Neutrophil (primary cell): ENCODE measurements around the gene ZNF330.
A peak's percentile ranks its signal among the peaks of the same experiment; 100 is the strongest.
"Not testable (repeated sequence)": the region's sequence is repeated elsewhere in the genome, so short reads cannot be mapped to it uniquely, and the experiment has no call there.

Experiments
- H3K27ac ChIP-seq: fragments of 200-600 bp; sonication (generic); 2 replicates; pipeline ENCODE4 v1.5.1; 2016; ENCODE audit warnings: mild to moderate bottlenecking, moderate library complexity
- H3K27me3 ChIP-seq: fragments of 200-600 bp; sonication (generic); 2 replicates; pipeline ENCODE4 v1.6.0; 2016; ENCODE audit warnings: mild to moderate bottlenecking
- H3K36me3 ChIP-seq: fragments of 200-600 bp; sonication (generic); 2 replicates; pipeline ENCODE4 v1.5.1; 2017
- H3K4me1 ChIP-seq, 2 experiments: fragments of 200-600 bp in 1 of 2; sonication (generic) in 1 of 2; 1 replicate in 1 of 2; 2 replicates in 1 of 2; pipeline versions ENCODE4 v1.5.1 to v1.6.1; 2013 to 2016; ENCODE audit warnings: low read depth in 1 of 2, low read length in 1 of 2, mild to moderate bottlenecking in 1 of 2, moderate library complexity in 1 of 2; ENCODE audit not compliant: control insufficient read depth in 1 of 2, insufficient read depth in 1 of 2
- H3K4me3 ChIP-seq, 2 experiments: fragments of 200-600 bp in 1 of 2; sonication (generic) in 1 of 2; 1 replicate in 1 of 2; 2 replicates in 1 of 2; pipeline ENCODE4 v1.5.1; 2013 to 2016; ENCODE audit warnings: low read depth in 1 of 2, low read length in 1 of 2, mild to moderate bottlenecking in 1 of 2, moderate library complexity in 1 of 2
- H3K9me3 ChIP-seq: fragments of 200-600 bp; sonication (generic); 2 replicates; pipeline ENCODE4 v1.5.1; 2016
- TF ChIP-seq, protein P1 (sequence below): fragments of 200-600 bp; sonication (generic); IDR thresholded peaks from 2 replicates; pipeline ENCODE4 v1.5.1; 2016; ENCODE audit warnings: antibody characterized with exemption

The ZNF330 gene

GRCh38 chr4:141220691-141221659, at the start of gene ZNF330:
Gene ZNF330 (plus strand): TSS chr4:141220895. CDS start chr4:141222372, 1,477 bp downstream.
- peaks cover 7 to 10% of the 10 kb centered on the region in 2 experiments for H3K4me1 ChIP-seq
- no peaks in the 10 kb centered on the region for H3K9me3 ChIP-seq
- H3K4me3 ChIP-seq: peak within 1 kb of the TSS; percentile 73 to 80
- H3K36me3 ChIP-seq: peaks cover 21% of the 10 kb centered on the region
- TF ChIP-seq, protein P1, sequence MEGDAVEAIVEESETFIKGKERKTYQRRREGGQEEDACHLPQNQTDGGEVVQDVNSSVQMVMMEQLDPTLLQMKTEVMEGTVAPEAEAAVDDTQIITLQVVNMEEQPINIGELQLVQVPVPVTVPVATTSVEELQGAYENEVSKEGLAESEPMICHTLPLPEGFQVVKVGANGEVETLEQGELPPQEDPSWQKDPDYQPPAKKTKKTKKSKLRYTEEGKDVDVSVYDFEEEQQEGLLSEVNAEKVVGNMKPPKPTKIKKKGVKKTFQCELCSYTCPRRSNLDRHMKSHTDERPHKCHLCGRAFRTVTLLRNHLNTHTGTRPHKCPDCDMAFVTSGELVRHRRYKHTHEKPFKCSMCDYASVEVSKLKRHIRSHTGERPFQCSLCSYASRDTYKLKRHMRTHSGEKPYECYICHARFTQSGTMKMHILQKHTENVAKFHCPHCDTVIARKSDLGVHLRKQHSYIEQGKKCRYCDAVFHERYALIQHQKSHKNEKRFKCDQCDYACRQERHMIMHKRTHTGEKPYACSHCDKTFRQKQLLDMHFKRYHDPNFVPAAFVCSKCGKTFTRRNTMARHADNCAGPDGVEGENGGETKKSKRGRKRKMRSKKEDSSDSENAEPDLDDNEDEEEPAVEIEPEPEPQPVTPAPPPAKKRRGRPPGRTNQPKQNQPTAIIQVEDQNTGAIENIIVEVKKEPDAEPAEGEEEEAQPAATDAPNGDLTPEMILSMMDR: no peak
- no peaks in the 10 kb centered on the region for H3K27me3 ChIP-seq
- peak within 1 kb of the TSS; percentile 82 for H3K27ac ChIP-seq

DNA sequence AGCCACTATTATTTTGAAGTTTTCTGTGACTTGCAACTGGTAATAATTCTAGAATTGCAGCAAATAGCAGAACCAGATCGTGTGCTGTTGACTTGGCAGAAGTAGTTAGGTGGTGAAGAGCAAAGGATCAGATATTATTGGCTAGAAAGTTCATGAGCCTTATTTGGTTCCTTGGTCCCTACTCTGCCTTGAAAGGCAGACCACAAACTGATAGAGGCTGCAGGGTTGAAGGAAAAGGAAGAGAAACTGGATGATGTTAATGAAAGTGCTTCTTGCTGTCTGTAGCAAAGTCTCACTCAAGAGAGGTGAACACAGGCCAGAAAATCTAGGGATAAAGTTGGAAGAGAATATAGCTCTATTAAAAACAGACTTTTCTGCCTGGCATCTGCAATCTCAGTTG, 46.2 kb upstream of the ZNF330 start:
- no peak overlapping the region for H3K27ac ChIP-seq
- H3K4me1 ChIP-seq: no peaks in the 10 kb centered on the region
- H3K36me3 ChIP-seq: no peaks in the 10 kb centered on the region
- no peak overlapping the region for H3K4me3 ChIP-seq
- no peaks in the 10 kb centered on the region for H3K9me3 ChIP-seq
- H3K27me3 ChIP-seq: no peaks in the 10 kb centered on the region
- TF ChIP-seq, protein P1: no peak

GRCh38 chr4:141177171-141177570, 43.5 kb upstream of the ZNF330 start:
- H3K36me3 ChIP-seq: no peaks in the 10 kb centered on the region
- TF ChIP-seq, protein P1: no peak
- H3K27me3 ChIP-seq: no peaks in the 10 kb centered on the region
- H3K9me3 ChIP-seq: no peaks in the 10 kb centered on the region
- no peaks in the 10 kb centered on the region for H3K4me1 ChIP-seq
- no peak overlapping the region for H3K27ac ChIP-seq
- no peak overlapping the region for H3K4me3 ChIP-seq

GRCh38 chr4:141179474-141180373, 41.0 kb upstream of the ZNF330 start:
- no peak overlapping the region for H3K4me3 ChIP-seq
- TF ChIP-seq, protein P1: no peak
- H3K9me3 ChIP-seq: no peaks in the 10 kb centered on the region
- H3K36me3 ChIP-seq: no peaks in the 10 kb centered on the region
- no peaks in the 10 kb centered on the region for H3K4me1 ChIP-seq
- H3K27me3 ChIP-seq: no peaks in the 10 kb centered on the region
- H3K27ac ChIP-seq: no peak overlapping the region

- TF ChIP-seq, protein P1: no peak
- no peak overlapping the region for H3K27ac ChIP-seq
- no peaks in the 10 kb centered on the region for H3K27me3 ChIP-seq
- no peaks in the 10 kb centered on the region for H3K9me3 ChIP-seq
- no peaks in the 10 kb centered on the region for H3K36me3 ChIP-seq
- no peak overlapping the region for H3K4me3 ChIP-seq
- no peaks in the 10 kb centered on the region for H3K4me1 ChIP-seq
These were observed 39.5 kb upstream of the ZNF330 start for GRCh38 chr4:141180991-141181761.

GRCh38 chr4:141183491-141183890, 37.2 kb upstream of the ZNF330 start:
- H3K27ac ChIP-seq, H3K36me3 ChIP-seq, H3K9me3 ChIP-seq, H3K4me1 ChIP-seq, H3K27me3 ChIP-seq, H3K4me3 ChIP-seq: not testable (repeated sequence)
